HEK293T (cell line): ENCODE measurements around the gene PARP3.

Experiments used
- ELF4 ChIP-seq: fragments of 450-650 bp; IDR thresholded peaks from 2 replicates; pipeline ENCODE4 v1.6.1; 2017; ENCODE audit warnings: antibody characterized with exemption
- ZNF384 ChIP-seq: fragments of 450-650 bp; IDR thresholded peaks from 2 replicates; pipeline ENCODE4 v1.6.1; 2016

DNA sequence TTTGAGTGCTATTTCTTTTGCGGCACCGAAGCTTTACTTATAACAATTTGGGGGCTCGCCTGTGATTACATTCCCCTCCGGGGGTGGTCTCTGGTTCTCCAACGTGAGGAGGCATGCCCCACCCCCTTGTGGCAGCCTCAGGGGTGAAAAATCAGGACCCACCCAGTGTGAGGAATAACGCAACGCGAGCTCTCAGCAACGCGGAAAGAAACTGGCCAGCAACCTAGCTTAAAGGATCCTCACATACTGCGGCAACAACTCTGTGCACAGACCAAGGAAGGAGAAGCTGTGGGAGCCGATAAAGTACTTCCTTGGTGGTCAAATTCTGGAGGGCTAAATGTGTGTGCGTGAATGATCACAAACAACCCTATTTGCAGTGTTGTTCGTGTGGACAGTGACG, 44.8 kb upstream of the PARP3 start:
- TF ChIP-seq ELF4 (no peak), ZNF384 (no peak)
